Raji (cell line): ENCODE results near the gene FAM107A.

Source experiments
- POLR2A ChIP-seq: IDR thresholded peaks from 2 replicates; pipeline ENCODE4 v1.6.1; 2011; ENCODE audit warnings: low read depth, low read length, control low read depth; ENCODE audit not compliant: insufficient read depth

The FAM107A gene

DNA sequence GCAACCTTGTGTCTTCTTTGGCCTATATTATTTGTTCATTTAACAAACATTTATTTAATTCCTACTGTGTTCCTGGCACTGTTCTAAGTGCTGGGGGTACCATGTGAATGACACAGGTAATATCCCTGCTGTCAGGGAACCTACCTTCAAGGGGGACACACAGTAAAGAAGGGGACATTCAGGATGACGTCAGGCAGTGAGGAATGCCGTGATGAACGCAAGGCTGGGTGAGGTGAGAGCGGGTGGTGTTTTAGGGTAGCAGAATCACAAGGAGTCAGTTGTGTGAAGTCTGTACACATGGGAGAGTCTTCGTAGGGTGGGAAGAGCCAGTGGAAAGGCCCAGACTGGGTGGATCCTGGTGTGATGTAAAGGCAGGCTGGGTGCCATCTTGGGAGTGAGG is 1.7 kb upstream of the FAM107A start:
- TF ChIP-seq POLR2A = no peak

DNA sequence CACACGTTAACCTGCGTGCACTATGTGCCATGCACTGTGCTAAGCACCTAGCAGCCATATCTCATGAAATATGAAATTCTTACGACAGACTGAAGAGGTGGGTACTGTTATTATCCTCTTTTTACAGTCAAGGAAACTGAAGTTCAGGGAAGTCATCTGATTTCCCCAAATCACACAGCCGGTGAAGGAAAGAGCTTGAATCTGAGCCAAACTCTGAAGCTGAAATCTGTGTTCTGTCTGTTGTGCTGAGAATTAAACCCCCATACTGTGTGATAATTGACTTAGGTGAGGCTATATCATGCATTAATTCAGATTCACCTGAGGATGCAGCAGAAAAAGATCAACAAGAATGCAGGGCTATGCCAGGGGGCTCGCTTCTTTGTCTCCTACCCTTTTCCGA is 475 bp downstream of the FAM107A start:
- TF ChIP-seq POLR2A = no peak

DNA sequence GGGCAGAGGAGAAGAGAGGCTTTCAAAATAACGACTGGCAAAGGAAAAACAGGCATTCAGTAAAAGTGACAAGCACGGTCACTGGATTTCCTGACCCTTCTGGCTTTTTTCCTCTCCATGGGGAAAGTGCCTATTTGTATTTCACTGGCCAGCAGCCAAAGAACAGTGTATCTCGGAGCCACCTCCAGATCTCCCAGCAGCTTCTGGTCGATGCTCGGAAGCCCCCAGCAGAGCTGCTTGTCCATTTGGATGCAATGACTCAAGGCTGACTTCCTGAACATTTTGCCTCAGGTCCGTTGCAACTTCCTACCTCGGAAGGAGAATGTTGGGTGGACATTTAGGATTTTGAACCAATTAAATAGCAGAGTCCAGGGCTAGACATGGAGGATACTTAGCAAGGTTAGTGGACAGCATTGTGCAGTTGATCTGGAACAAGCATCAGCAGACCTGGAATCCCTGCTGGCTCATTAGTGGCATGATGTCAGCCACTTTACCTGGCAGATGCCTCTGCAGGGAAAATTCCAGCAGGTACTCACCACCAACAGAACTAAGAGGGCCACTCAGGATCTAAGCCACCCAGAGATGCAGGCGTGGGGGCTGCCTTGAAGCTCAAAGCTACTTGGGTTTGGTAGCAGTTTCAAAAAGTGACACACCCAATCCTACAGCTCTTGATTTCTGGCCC is 1.1 kb downstream of the FAM107A start:
- no peak for TF ChIP-seq POLR2A

DNA sequence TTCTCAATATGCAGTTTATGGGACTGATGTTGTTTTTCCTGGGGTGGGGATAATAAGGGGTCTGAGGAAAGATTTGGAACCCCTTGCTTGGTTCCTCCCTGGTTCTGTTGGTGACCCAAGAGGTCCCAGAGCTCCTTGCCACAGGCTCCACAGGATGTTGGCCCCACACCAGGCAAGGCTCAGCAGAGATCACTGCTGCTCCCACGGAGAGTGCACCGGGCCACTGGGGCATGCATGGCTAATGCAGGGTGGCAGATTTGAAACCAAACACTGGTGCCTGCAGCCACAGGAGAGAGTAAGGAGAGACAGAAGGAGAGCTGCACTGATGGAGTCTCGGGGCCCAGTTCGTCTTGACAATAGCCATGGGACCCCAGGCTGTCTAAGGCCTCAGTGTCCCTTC is 2.5 kb downstream of the FAM107A start:
- no peak for TF ChIP-seq POLR2A

DNA sequence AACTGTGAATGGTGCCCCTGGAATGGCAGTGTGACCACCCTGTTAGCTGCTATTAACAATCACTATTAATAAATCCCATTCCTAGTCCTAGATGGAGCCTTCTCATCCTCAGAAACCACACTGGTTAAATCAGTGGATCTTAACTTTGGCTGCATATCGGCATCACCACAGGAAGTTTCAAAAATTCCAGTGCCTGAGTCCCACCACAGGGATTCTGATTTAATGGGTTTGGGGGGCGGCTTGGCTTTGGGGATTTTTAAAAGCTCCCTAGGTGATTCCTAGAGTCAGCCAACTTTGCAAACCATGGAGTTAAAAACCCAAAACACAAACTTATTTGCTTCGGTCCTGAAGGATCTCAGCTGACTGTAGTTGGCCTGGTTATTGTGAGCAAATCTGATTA is 3.1 kb downstream of the FAM107A start:
- TF ChIP-seq POLR2A = no peak

DNA sequence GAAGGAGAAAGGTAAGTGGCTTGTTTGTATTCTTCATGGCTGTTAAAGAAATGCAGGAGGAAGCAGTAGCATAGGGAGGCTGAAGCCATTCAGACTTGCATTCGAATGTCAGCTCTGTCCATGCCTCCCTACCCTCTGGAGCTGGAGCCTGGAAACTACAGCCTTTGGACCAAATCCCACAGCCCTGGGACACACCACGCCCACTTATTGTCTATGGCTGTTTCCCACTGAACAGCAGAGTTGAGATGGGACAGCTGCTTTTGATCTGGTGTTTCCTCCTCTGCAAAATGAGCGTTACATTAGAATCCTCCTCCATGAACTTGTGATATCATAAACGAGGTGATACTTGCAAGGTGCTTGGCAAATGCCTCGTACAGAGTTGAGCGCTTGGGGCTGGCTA is 3.6 kb downstream of the FAM107A start:
- TF ChIP-seq POLR2A = no peak

DNA sequence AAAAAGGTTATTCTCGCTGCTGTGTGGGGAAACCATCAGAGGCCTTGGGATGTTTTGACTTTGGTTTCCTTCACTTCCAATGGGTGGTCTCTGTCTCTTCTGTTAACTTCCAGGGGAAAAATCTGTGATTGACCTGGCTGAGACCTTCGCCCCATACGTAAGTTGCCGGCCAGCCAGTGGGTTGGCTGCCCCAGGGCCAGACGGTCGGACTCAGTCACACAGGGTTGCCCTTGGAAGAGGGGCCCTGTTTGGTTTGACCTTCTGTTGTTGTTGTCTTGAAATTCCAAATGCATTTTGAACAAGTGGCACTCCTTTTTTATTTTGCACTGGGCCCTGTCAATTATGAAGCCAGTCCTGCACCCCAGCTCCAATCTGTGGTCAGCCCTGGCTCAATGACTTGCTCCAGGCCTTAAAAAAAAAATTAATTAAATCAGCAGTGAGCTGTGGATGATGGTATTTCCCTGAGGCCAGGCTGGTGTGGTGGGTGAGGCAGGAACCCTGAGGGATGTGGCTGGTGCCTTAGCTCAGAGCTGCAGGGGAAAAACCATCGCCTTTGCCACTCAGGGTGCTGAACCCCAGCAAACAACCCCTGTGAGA is 4.5 kb downstream of the FAM107A start:
- no peak for TF ChIP-seq POLR2A

DNA sequence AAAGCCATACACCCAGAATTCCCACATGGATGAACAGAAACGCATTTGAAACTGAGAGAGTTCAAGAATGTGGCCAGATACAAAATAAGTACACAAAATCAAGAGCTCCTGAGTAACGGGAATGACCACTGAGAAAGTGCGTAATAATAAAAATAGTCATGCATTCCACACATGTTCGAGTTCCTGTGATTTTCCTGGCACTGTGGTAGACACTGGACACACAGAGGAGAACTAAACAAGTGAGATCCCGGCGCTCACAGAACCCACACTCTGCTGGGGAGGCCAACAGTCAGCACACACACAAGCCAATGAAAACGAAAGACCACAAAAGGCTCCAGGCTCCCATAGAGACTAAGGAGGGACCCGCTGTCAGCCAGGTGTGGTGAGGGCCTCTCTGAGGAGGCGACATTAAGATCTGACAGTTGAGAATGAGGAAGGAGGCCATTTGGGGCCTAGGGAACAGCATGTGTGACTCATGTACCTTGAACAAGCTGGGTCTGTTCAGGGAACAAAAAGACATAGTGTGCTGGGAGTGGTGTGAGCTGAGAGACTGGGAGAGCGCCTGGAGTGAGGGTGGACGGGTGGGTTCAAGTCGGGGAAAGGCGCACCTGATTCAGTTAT is 5.1 kb downstream of the FAM107A start:
- no peak for TF ChIP-seq POLR2A

DNA sequence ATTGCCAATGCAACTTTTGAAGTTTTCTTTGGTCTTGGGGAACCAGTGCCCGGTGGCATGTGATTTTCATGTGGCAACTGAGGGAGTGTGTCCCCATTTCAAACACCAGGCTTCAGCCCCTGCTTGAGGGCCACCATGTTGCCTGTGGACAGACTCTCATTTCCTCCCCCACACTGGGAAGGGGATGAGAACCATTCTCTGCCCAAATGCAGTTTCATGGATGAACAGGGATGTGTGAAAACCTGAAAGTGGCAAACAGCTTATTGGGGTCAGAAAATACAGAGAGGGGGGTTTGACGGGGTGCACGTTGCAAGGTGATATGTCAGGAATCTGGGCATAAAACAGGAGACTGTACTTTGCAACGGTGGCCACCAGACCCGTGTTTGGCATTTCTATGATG is 6.3 kb downstream of the FAM107A start:
- no peak for TF ChIP-seq POLR2A

DNA sequence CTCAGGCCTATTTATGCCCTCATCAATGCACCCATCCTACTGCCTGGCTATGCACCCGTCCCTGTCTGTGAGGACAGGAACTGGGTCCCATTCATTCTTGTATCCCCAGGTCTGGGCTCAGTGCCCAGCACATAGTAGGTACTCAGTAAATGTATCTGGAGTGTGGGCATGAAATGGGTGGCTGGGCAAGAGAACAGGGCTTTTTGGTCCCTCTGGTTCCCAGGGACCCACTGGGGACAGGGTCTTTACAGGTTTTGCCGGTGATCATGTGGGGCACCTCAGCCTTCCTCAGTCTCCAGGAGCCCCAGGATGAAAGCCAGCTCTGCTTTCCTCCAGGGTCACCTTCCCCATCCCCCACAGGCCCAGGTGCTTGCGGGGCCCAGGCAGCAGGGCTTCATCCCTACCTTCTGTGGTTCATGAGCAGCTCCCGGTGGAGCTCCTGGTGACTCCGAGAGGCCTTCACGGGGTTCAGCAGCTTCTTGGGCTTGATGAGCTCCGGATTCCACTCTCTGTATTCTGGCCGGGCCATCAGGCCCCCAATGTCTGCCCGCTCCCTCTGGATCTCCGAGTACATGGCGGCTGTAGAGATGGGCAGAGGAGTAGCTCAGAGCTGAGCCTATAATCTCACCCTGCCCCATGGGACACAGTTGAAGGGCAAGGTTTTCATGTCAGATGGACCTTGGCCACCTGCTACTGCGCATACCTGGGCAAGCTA is 7.7 kb downstream of the FAM107A start:
- TF ChIP-seq POLR2A = no peak

DNA sequence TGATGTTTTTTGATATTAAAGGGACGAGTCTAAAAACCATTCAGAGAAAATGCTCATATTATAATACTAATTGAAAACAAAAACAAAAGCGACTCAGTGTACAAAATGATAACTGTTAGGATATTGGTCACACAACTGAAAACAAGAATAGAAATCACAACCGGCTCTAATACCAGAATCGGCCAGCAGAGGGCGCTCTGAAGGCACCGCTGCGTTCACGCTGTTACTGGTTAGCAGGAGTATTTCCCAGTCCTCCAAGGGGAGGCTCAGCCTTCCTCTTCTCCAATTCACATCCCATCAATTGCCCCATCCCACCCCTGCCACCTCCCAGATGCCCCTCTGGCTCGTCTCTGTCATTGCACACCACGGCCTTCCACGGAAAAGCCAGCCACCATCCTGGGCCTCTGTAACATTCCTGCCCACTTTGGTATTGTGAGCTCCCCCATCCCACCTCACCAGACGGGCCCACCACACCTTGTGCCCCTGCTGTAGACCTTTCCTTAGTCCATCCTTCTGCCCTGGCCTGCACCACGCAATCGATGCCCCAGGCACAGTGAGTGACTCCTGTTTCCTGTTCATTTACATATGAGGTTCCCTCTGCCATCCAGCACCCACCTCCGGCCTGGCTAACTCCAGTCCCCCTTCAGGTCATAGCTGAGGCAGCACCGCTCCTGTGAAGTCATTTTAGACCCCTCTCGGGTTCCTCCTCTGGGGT is 8.5 kb downstream of the FAM107A start:
- no peak for TF ChIP-seq POLR2A

DNA sequence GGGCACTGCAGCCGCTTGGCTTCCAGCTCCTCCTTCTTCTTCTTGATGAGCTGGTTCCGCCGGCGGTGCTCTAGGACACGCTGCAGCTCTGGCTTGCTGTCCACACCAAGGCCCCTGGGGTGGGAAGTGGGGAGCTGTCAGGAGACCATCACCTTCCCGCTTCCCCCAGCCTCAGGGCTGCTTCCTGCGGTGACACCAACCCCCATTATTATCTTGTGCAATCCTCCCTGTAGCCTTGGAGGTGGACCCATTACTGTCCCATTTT is 10.0 kb downstream of the FAM107A start:
- no peak for TF ChIP-seq POLR2A

DNA sequence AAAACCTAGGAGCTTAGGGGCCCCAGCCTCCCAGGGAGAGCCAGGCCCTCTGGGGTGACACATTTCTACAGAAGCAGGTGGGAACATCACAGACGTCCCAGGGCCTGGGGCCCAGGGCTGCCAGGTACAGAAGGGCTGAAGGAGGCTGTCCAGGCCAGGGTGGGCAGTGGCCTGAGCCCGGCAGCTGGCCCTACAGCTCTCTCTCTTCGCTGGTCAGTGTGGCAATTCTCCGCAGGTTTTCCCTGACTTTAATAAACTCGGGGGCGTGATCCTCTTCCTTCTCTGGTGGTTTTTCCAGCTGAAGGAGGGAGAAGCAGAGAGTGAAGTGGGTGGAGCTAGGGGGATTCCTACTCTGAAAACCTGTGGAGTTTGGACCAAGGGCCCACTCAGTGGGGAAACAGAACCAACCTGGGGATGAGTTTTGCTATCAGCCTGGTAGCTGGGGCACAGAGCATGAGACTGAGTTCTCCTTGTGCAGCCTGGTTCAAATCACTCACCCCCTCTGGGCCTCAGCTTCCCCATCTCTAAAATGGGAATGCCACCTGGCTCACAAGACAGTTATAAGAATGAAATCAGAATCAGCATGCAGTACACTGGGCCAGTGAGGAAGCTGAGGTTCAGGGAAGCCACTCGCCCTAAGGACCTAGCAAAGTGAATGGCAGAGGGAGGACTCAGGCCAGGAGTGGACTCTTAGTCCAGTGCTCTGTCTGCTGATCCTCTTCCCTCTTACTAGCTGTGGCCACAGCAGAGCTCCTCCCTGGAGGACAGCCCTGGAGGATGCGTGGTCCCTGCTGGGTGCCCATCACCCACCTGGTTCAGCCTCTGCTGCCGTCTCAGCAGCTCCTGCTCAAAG is 10.6 kb downstream of the FAM107A start:
- TF ChIP-seq POLR2A = no peak

DNA sequence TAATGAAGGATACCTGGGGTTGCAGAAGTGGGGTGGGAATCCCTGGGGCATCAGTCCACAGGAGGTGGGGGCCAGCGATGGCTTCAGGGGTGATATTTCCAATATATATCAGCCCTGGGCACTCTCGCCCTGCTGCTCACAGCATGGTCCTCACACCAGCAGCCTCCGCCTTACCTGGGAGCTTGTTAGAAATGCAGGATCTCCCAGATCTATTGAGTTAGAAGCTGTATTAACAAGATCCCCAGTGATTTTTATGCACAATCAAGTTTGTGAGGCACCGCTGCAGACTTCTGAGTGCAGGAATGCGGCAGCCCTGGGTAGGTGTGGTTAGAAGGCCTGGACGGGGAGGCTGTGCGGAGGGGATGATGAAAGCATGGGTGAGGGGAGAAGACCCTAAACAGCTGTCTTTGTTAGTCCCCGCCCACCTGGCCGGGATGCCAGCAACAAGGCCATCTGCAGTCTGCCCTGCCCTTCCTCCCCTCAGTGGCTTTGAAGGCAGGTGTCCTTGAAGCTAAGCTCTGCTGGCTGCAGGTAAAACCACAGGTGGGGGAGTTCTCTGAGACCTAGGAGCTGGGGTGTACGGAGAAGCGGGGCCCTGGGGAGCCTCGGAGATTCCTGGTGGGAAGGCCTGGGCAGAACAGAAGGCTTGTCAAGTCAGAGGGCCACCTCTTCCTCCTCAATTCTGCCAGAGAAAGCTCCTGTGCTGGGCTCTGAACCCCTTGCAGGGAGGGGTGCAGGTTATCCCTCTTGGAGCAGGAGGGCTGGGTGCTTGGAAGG is 11.4 kb downstream of the FAM107A start:
- TF ChIP-seq POLR2A = no peak

DNA sequence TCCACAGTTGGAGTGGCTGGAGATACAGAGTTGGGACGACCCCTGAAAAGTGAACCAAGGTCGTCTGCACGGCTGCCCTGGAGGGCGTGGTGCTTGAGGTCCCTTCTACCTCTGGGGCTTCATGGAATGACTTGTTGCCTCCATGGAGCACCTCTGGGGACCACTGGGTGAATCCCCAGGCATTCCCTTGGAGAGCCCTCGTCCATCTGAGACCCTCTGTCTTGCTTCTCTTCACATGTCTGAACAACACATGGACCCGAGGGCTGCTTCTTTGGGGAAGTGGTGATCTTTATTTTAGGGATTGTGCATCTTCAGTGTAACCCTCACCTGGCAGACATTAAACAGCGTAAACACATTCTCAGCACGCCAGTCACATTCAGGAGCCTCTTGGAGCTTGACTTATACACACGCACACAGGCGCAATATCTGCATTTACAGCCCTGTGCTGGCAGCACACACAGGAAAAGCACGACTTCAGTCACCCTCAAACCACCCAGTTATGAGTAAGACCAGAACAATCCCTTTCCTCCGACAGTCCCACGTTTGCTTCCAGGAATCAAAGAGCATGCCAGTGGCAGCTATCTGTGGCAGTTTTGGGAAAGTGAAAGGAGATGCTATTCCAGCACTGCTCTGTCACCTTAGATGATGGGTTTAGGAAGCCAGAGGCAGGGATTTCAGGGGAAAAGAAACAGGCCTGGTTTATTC is 12.6 kb downstream of the FAM107A start:
- no peak for TF ChIP-seq POLR2A
